ELF-1 (cell line): Measurements from ENCODE around the gene NOXO1.
"Not testable (repeated sequence)": the region's sequence is repeated elsewhere in the genome, so short reads cannot be mapped to it uniquely, and the experiment has no call there.

ENCODE experiments used
- DNase-seq: peaks from one replicate; pipeline ENCODE4 v3.0.0-alpha.2; 2016; ENCODE audit warnings: low read depth, low spot score

NOXO1 gene

DNA sequence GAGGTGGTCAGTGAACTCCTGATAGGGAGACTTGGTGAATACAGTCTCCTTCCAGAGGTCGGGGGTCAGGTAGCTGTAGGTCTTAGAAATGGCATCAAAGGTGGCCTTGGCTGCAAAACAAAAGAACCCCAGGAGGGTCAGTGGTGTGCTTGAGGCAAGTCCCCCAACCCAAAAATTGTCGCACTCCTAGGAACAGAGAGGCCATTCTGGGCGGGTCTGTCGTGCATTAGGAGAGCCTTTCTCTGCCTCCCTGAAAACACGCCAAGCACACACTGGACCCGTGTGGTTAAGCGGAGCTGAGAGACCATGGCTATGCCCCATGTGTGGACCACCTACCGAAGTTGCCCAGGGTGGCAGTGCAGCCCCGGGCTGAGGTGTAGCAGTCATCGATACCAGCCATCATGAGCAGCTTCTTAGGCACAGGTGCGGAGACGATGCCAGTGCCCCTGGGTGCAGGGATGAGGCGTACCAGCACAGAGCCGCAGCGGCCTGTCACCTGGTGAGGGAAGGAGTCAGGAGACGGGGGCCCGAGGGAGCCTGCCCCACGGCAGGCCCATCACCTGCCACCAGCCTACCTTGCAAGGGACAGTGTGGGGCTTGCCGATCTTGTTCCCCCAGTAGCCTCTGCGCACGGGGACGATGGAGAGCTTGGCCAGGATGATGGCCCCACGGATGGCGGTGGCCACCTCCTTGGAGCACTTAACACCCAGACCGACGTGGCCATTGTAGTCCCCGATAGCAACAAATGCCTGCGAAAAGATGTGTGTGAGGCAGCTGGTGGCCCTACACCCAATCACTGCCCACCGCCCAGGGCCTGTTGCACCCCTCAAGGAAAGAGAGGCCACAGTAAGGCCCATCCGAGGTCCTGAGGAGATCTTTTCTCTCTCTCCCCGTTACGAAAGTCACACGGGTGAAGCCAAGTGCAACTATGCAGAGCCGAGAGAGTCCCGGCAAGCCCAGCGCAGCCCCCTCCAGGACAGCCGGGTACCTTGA lies 18.8 kb downstream of the NOXO1 start:
- DNase-seq = peak; percentile 34

DNA sequence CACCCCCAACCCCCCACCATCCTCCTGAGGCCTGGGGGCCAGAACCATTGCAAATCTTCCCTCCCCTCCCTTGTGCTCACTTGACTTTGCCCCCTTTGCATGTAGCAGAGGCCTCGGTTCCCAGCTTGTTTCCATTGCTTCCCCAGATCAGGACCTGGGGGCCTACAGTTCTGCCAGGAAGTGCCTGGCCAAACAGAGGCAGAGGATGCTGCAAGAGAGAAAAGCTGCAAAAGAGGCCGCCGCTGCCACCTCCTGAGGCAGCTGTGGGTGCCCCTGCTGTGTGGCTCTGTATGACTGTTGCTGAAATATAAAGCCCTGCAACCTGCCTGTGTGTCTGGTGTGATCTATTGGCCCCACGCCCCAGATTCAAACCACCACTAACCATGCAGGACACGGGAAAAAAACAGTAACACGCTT lies 19.6 kb downstream of the NOXO1 start:
- peak; percentile 67 for DNase-seq

DNA sequence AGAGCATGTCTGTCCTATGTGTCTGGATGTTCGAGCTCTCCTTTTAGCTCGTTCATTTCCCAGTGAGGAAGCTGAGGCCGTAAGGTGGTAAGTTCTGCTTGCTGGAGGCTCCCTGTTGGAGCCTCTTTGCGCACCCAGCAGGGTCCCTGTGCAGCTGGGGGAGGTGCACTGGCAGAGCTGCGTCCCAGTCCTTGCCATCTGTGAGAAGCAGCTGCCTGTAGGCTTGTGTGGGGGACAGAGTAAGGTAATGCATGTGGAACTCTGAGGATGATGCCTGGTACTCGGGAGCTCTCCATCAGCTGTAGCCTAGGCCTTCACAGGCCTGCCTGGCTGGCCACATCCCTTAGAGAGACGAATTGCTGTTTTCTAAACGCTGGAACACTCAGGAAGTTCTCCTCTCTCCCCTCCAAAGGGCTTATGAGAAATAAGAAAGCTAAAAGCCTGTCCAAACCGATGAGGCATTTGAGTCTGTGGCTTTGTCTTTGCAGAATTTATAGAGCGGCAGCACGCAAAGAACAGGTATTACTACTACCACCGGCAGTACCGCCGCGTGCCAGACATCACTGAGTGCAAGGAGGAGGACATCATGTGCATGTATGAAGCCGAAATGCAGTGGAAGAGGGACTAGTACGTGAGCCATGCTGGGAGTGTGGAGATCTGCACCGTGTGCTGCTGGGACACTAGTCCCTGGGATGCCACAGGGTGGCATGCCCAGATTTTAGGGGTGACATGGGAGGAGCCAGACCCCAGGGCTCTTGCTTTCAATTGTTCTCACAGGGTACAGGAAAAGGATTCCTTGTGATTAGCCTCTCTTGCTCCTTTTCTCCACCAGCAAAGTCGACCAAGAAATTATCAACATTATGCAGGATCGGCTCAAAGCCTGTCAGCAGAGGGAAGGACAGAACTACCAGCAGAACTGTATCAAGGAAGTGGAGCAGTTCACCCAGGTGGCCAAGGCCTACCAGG lies 20.3 kb downstream of the NOXO1 start:
- peak; percentile 82 for DNase-seq

DNA sequence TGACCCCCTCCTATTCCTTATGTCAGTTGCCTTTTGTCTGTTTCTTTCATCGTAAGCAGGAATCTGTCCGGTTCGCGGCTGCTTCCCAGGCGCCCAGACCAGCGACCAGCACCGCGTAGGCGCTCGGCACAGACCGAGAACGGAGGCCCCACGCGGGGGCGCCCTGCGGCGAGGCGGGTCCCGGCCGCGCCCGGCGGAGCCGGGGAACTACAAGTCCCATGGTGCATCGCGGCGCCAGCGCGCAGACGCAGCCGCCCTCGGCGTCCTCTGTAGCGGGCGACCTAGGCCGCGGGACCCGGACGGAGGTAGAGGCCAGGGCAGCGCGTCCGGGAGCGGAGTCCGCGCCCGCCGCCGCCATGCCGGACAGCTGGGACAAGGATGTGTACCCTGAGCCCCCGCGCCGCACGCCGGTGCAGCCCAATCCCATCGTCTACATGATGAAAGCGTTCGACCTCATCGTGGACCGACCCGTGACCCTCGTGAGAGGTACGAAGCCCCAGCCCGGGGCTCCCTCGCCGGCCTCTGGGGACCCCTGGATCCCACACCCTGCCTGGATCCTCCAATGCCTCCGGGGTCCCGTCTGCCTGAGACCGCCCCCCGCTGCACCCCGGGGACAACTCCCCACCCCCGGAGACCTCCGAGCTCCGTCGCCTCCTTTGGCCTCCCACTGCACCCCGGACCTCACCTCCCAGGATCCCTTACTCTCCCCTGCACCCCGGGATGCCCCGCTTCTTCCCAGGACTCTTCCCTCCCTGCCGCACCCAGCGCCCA lies 21.8 kb downstream of the NOXO1 start, which contains the start of gene NDUFB10:
NDUFB10 (plus strand) TSS at position 270 of the 771 bp plus-strand sequence; CDS start at position 357, 87 bp downstream.
- peak; percentile 94 for DNase-seq

- peak; percentile 14 for DNase-seq
These were observed 22.5 kb downstream of the NOXO1 start for GRCh38 chr16:1958715-1959268.

GRCh38 chr16:1958143-1958491 lies 23.2 kb downstream of the NOXO1 start:
- DNase-seq = not testable (repeated sequence)

GRCh38 chr16:1957434-1958142 lies 23.7 kb downstream of the NOXO1 start:
- DNase-seq = not testable (repeated sequence)

DNA sequence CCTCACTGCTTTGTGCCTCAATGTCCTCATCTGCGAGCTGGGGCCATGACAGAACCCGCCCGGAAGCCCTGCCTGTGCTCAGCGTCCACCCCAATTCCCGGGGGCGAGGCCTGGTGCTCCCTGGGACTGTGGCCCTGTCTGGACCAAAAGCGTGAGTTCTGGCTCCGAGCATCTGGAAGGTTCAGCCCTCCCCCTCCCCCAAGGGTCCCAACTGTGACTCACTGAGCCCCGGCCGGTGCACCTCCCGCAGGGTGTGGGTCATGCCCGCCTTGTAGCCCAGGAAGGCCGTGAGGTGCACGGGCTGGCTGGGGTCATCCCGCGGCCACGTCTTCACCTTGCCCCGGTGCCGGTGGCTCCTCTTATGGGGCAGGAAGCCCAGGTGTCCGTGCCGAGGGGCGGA lies 27.5 kb downstream of the NOXO1 start:
- DNase-seq = no peak

DNA sequence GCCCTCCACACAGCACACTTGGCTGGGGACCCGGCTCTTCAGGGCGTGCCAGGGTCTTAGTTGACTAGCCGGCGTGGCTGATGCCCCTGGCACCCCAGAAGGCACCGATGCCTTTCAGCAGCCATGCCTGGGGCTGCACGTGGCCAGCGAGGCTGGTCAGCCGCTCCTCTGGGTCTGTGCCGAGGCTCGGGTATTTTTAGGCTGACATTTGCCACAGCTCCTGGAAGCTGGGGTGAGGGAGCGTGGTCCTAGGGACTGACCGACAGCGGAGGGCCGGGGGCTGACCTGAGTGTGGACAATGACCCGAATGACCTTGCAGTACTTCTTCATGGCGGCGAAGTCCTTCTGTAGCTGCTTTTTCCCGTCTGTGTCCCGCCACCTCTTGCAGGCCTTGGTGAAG lies 30.7 kb downstream of the NOXO1 start:
- DNase-seq = no peak

DNA sequence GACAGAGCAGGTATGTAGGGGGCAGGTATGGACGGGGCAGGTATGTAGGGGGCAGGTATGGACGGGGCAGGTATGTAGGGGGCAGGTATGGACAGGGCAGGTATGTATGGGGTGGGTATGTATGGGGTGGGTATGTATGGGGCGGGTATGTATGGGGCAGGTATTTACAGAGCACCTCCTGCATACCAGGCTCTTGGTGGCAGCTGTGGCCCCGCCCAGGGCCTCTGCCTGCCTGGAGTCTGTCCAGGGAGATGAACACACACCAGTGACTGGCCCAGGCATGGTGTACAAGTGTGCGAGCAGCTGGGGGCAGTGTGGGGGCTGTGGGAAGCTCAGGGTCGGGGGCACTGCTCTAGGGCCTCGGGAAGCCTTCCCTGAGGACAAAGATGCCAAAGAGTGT lies 31.2 kb downstream of the NOXO1 start:
- no peak for DNase-seq

GRCh38 chr16:1949507-1949906 lies 31.8 kb downstream of the NOXO1 start:
- no peak for DNase-seq

GRCh38 chr16:1947369-1947670 lies 33.9 kb downstream of the NOXO1 start:
- no peak for DNase-seq

GRCh38 chr16:1946495-1947368 lies 34.5 kb downstream of the NOXO1 start:
- DNase-seq = no peak

DNA sequence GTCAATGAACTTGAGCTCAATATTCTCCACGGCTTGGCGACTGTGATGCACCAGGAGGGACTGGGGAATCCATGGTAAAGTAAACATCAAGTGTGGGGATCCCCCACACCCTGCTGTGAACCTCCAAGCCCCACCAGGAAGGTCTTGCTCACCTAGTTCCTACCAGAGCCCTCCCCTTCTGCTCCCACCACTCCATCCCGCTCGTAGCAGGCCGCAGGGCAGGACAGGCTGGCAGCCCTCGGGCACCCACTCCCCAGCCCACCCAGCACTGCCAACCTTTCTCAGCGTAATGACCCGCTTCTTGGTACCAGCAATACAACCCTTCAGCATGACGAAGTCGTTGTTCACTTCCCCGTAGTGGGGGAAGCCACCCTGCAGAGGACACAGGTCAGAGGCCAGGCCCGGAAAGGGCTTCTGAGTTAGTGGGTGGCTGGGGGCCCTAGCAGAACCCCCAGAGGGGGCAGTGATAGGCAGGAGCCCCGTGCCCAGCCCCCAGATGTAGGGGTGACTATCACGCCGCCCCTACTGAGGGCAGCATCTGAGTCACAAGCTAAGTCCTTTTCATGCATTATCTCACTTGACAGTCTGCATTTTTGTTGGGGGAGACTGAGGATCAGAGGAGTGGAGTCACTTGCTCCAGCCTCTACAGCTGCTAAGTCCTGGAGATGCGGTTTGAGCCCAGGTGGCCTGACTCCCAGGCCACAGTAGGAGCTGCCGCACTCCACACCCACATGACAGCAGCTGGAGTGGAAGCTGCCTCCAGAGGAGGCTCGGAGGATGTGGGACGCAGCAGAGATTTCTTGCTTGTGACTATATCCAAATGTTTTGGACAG lies 35.5 kb downstream of the NOXO1 start:
- no peak for DNase-seq

DNA sequence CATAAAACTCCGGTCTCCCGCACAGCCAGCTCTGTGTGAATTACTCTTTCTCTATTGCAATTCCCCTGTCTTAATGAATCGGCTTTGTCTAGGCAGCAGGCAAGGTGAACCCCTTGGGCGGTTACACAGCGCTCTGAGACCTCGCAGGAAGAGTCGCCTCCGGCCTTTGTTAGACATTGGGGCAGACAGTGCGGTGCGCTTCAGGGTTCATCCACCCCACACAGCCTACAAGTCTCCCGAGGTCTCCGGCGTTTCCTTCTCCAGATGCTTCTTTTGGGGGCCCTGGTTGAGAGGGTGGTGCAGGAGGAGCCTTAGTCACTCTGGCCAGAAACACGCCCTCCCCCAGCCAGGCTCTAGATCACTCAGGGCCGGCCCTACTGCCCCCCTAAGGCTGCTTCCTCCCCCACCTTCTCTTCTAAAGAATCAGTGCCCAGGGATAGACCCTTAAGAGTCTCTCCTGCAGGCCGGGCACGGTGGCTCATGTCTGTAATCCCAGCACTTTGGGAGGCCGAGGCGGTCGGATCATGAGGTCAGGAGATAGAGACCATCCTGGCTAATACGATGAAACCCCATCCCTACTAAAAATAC lies 36.6 kb downstream of the NOXO1 start:
- DNase-seq = no peak

DNA sequence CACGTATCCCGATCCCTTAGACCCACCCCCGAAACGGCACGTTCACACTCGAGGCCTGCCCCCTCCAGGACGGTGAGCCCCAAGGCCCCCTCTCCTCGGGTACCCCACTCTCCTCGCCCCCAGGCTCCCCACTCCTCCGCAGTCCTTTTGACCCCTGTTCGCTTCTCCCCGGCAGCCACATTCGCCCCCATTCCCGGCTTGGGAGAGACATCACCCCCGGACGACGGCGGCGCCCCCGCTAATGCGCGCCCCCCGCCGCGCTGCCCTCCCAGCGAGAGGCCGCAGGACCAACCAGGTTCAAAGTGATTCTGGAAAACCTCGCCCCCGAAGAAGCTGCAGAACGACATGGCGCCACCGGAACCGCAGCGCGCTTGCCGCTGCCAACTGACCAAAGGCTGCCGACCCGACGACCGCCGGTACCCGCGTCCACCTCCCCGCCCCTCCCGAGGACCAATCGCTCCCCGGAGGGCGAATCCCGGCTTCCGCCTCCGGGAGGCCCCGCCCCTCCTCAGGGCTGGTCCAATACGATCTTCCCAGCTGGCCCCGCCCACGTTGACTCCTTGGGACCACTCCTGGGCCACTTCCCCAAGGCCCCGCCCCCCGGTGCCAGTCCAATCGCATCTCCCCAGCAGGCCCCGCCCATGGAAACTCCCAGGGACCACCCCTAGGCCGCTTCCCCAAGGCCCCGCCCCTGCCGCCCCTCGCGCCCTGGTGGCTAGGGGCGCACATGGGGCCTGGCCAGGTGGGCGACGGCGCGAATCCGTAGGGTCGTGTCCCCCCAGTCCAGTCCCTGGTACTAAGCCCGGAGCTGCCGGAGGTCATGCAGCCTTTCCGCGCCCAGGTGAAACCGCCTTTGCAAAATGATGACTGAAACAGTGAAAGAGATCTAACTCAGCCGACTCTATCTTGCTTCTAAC lies 38.2 kb downstream of the NOXO1 start, which contains the start of gene MSRB1:
MSRB1 (minus strand) TSS at position 390 of the 917 bp plus-strand sequence; CDS start at position 347, 43 bp downstream.
- DNase-seq = peak; percentile 98
